ENCODE measurements around the gene WDR7.

Gene WDR7

DNA sequence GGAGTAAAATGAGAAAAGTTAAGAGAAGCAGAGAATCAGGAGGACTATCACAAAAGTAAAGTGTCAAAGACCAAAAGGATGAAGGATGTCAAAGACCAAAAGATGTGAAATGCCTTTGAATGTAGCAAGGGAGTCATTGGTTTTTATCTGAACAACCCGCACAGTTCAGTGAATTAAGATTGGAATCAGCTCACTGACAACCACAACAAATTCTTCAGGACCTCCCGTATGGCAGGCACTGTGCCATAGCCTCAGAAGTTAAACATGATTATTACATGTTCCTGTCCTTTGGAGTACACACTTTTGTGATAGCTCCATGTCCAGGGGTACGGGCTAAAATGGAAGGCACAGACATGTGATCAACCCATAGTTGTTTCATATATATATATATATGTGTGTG, 7.8 kb upstream of the WDR7 start:
- no peaks in the 10 kb centered on the region for H3K36me3 ChIP-seq (replicated peaks in 1 of 2; ENCODE audit: control insufficient read depth in 2 of 2, insufficient read depth in 2 of 2, low read length in 2 of 2)
- no peak overlapping the region for H2AFZ ChIP-seq (ENCODE audit: low read length)
- no peak overlapping the region for H2AK5ac ChIP-seq (ENCODE audit: low read depth, low read length)
- H3K27me3 ChIP-seq (ENCODE audit: control insufficient read depth in 3 of 3, insufficient read depth in 3 of 3, low read depth in 1 of 3, low read length in 3 of 3): no peaks in the 10 kb centered on the region
- no peaks in the 10 kb centered on the region for H3K79me1 ChIP-seq (ENCODE audit: low read depth, low read length)
- no CpG with 5 or more reads among the region's 3 CpGs for WGBS, 2 donors (ENCODE audit: extremely low coverage in 2 of 2, insufficient read length in 2 of 2, insufficient replicate concordance in 1 of 2)
- no peak overlapping the region for H3K4ac ChIP-seq (ENCODE audit: low read length)
- no peaks in the 10 kb centered on the region for H3K9me3 ChIP-seq (replicated peaks in 1 of 2; ENCODE audit: control insufficient read depth in 2 of 2, insufficient read depth in 1 of 2, low read depth in 1 of 2, low read length in 2 of 2)
- H2BK15ac ChIP-seq (ENCODE audit: low read length): no peak overlapping the region
- H3K23ac ChIP-seq (ENCODE audit: low read depth, low read length, poor library complexity): no peak overlapping the region
- no peak overlapping the region for H3K18ac ChIP-seq (ENCODE audit: low read length)
- H3K4me3 ChIP-seq (ENCODE audit: low read length in 2 of 2): no peak overlapping the region
- no peaks in the 10 kb centered on the region for H3K4me1 ChIP-seq (ENCODE audit: control insufficient read depth in 2 of 2, insufficient read depth in 1 of 2, low read depth in 1 of 2, low read length in 2 of 2)
- H2BK120ac ChIP-seq (ENCODE audit: low read depth, low read length): no peak overlapping the region
- H2BK12ac ChIP-seq (ENCODE audit: low read length): no peak overlapping the region
- no peak overlapping the region for H3K14ac ChIP-seq (ENCODE audit: low read length)
- no peak for DNase-seq (ENCODE audit: low spot score)
- no peak overlapping the region for H3K27ac ChIP-seq (replicated peaks; ENCODE audit: low read length)
- no peak overlapping the region for H4K8ac ChIP-seq (ENCODE audit: low read depth, low read length)
- H4K91ac ChIP-seq (ENCODE audit: low read depth, low read length, poor library complexity): no peak overlapping the region
- H3K9ac ChIP-seq (ENCODE audit: low read depth, low read length, poor library complexity): no peak overlapping the region
- H2BK5ac ChIP-seq (ENCODE audit: low read length): no peak overlapping the region
- H3K4me2 ChIP-seq (ENCODE audit: insufficient read depth, low read length, poor library complexity, severe bottlenecking): no peak overlapping the region

GRCh38 chr18:56645415-56646016, 5.6 kb upstream of the WDR7 start:
- no peak for DNase-seq (ENCODE audit: low spot score)
- H3K14ac ChIP-seq (ENCODE audit: low read length): no peak overlapping the region
- H3K4me3 ChIP-seq (ENCODE audit: low read length in 2 of 2): no peak overlapping the region
- no CpG with 5 or more reads among the region's 5 CpGs for WGBS, 2 donors (ENCODE audit: extremely low coverage in 2 of 2, insufficient read length in 2 of 2, insufficient replicate concordance in 1 of 2)
- H4K91ac ChIP-seq (ENCODE audit: low read depth, low read length, poor library complexity): no peak overlapping the region
- H2BK5ac ChIP-seq (ENCODE audit: low read length): no peak overlapping the region
- no peak overlapping the region for H3K23ac ChIP-seq (ENCODE audit: low read depth, low read length, poor library complexity)
- H3K36me3 ChIP-seq (replicated peaks in 1 of 2; ENCODE audit: control insufficient read depth in 2 of 2, insufficient read depth in 2 of 2, low read length in 2 of 2): no peaks in the 10 kb centered on the region
- H4K8ac ChIP-seq (ENCODE audit: low read depth, low read length): no peak overlapping the region
- H3K18ac ChIP-seq (ENCODE audit: low read length): no peak overlapping the region
- H3K9ac ChIP-seq (ENCODE audit: low read depth, low read length, poor library complexity): no peak overlapping the region
- H2BK120ac ChIP-seq (ENCODE audit: low read depth, low read length): no peak overlapping the region
- no peak overlapping the region for H2AFZ ChIP-seq (ENCODE audit: low read length)
- no peaks in the 10 kb centered on the region for H3K4me1 ChIP-seq (ENCODE audit: control insufficient read depth in 2 of 2, insufficient read depth in 1 of 2, low read depth in 1 of 2, low read length in 2 of 2)
- H3K4ac ChIP-seq (ENCODE audit: low read length): no peak overlapping the region
- H3K27me3 ChIP-seq (ENCODE audit: control insufficient read depth in 3 of 3, insufficient read depth in 3 of 3, low read depth in 1 of 3, low read length in 3 of 3): no peaks in the 10 kb centered on the region
- no peak overlapping the region for H2BK12ac ChIP-seq (ENCODE audit: low read length)
- no peak overlapping the region for H2BK15ac ChIP-seq (ENCODE audit: low read length)
- H3K4me2 ChIP-seq (ENCODE audit: insufficient read depth, low read length, poor library complexity, severe bottlenecking): no peak overlapping the region
- H3K9me3 ChIP-seq (replicated peaks in 1 of 2; ENCODE audit: control insufficient read depth in 2 of 2, insufficient read depth in 1 of 2, low read depth in 1 of 2, low read length in 2 of 2): no peaks in the 10 kb centered on the region
- no peak overlapping the region for H3K27ac ChIP-seq (replicated peaks; ENCODE audit: low read length)
- H3K79me1 ChIP-seq (ENCODE audit: low read depth, low read length): no peaks in the 10 kb centered on the region
- H2AK5ac ChIP-seq (ENCODE audit: low read depth, low read length): no peak overlapping the region

DNA sequence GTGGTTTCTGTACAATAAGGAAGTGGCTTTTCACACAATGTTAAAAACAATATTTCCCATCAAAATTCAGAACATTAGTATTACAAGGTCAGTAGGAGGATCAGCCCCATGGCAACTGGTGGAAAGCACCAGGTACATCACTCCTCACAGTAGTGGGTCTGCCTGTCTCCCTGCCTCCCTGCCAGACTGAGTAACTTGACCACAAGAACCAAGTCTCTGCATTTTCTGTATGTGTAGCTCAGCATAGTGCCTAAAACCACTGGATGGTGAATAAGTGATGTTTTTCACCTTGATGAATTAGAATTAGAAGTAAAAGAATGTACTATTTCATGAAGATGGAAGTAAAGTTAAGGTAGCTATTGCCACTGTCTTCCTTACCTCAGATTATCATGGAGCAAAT, 4.1 kb upstream of the WDR7 start:
- peaks cover 3% of the 10 kb centered on the region in 2 donors for H3K4me1 ChIP-seq (ENCODE audit: control insufficient read depth in 2 of 2, insufficient read depth in 1 of 2, low read depth in 1 of 2, low read length in 2 of 2)
- no peak overlapping the region for H2AK5ac ChIP-seq (ENCODE audit: low read depth, low read length)
- H3K79me1 ChIP-seq (ENCODE audit: low read depth, low read length): peaks cover 6% of the 10 kb centered on the region
- H3K18ac ChIP-seq (ENCODE audit: low read length): no peak overlapping the region
- DNase-seq (ENCODE audit: low spot score): no peak
- H3K36me3 ChIP-seq (replicated peaks in 1 of 2; ENCODE audit: control insufficient read depth in 2 of 2, insufficient read depth in 2 of 2, low read length in 2 of 2): no peaks in the 10 kb centered on the region
- H2BK5ac ChIP-seq (ENCODE audit: low read length): no peak overlapping the region
- no peak overlapping the region for H2BK12ac ChIP-seq (ENCODE audit: low read length)
- H4K8ac ChIP-seq (ENCODE audit: low read depth, low read length): no peak overlapping the region
- no peaks in the 10 kb centered on the region for H3K27me3 ChIP-seq (ENCODE audit: control insufficient read depth in 3 of 3, insufficient read depth in 3 of 3, low read depth in 1 of 3, low read length in 3 of 3)
- no peak overlapping the region for H2BK120ac ChIP-seq (ENCODE audit: low read depth, low read length)
- H2BK15ac ChIP-seq (ENCODE audit: low read length): no peak overlapping the region
- no peak overlapping the region for H3K9ac ChIP-seq (ENCODE audit: low read depth, low read length, poor library complexity)
- no peak overlapping the region for H3K4ac ChIP-seq (ENCODE audit: low read length)
- H3K27ac ChIP-seq (replicated peaks; ENCODE audit: low read length): no peak overlapping the region
- no peak overlapping the region for H3K4me2 ChIP-seq (ENCODE audit: insufficient read depth, low read length, poor library complexity, severe bottlenecking)
- no peaks in the 10 kb centered on the region for H3K9me3 ChIP-seq (replicated peaks in 1 of 2; ENCODE audit: control insufficient read depth in 2 of 2, insufficient read depth in 1 of 2, low read depth in 1 of 2, low read length in 2 of 2)
- no peak overlapping the region for H3K14ac ChIP-seq (ENCODE audit: low read length)
- H3K4me3 ChIP-seq (ENCODE audit: low read length in 2 of 2): no peak overlapping the region
- H4K91ac ChIP-seq (ENCODE audit: low read depth, low read length, poor library complexity): no peak overlapping the region
- no peak overlapping the region for H2AFZ ChIP-seq (ENCODE audit: low read length)
- H3K23ac ChIP-seq (ENCODE audit: low read depth, low read length, poor library complexity): no peak overlapping the region

GRCh38 chr18:56647951-56648893, 2.9 kb upstream of the WDR7 start:
- no peak overlapping the region for H2BK15ac ChIP-seq (ENCODE audit: low read length)
- no CpG with 5 or more reads among the region's 3 CpGs for WGBS, 2 donors (ENCODE audit: extremely low coverage in 2 of 2, insufficient read length in 2 of 2, insufficient replicate concordance in 1 of 2)

More at GRCh38 chr18:56647951-56648893, 2.9 kb upstream of the WDR7 start:
- H3K9ac ChIP-seq (ENCODE audit: low read depth, low read length, poor library complexity): no peak overlapping the region
- no peak overlapping the region for H3K4me2 ChIP-seq (ENCODE audit: insufficient read depth, low read length, poor library complexity, severe bottlenecking)
- H3K23ac ChIP-seq (ENCODE audit: low read depth, low read length, poor library complexity): no peak overlapping the region
- peaks cover 7% of the 10 kb centered on the region for H3K79me1 ChIP-seq (ENCODE audit: low read depth, low read length)
- H3K4ac ChIP-seq (ENCODE audit: low read length): no peak overlapping the region
- no peak overlapping the region for H3K18ac ChIP-seq (ENCODE audit: low read length)
- no peak overlapping the region for H2AK5ac ChIP-seq (ENCODE audit: low read depth, low read length)
- no peak overlapping the region for H4K8ac ChIP-seq (ENCODE audit: low read depth, low read length)
- no peak for DNase-seq (ENCODE audit: low spot score)
- no peaks in the 10 kb centered on the region for H3K9me3 ChIP-seq (replicated peaks in 1 of 2; ENCODE audit: control insufficient read depth in 2 of 2, insufficient read depth in 1 of 2, low read depth in 1 of 2, low read length in 2 of 2)
- no peak overlapping the region for H2AFZ ChIP-seq (ENCODE audit: low read length)
- no peak overlapping the region for H3K14ac ChIP-seq (ENCODE audit: low read length)
- H3K4me1 ChIP-seq (ENCODE audit: control insufficient read depth in 2 of 2, insufficient read depth in 1 of 2, low read depth in 1 of 2, low read length in 2 of 2): peaks cover 4 to 5% of the 10 kb centered on the region in 2 donors
- H3K27ac ChIP-seq (replicated peaks; ENCODE audit: low read length): no peak overlapping the region
- H3K36me3 ChIP-seq (replicated peaks in 1 of 2; ENCODE audit: control insufficient read depth in 2 of 2, insufficient read depth in 2 of 2, low read length in 2 of 2): no peaks in the 10 kb centered on the region
- no peak overlapping the region for H4K91ac ChIP-seq (ENCODE audit: low read depth, low read length, poor library complexity)
- H3K4me3 ChIP-seq (ENCODE audit: low read length in 2 of 2): no peak overlapping the region
- H2BK12ac ChIP-seq (ENCODE audit: low read length): no peak overlapping the region
- no peaks in the 10 kb centered on the region for H3K27me3 ChIP-seq (ENCODE audit: control insufficient read depth in 3 of 3, insufficient read depth in 3 of 3, low read depth in 1 of 3, low read length in 3 of 3)
- no peak overlapping the region for H2BK5ac ChIP-seq (ENCODE audit: low read length)
- no peak overlapping the region for H2BK120ac ChIP-seq (ENCODE audit: low read depth, low read length)

All from neuronal stem cell (in vitro differentiated cells).